CD1c-positive myeloid dendritic cell (primary cell): ENCODE results near the gene PRKACA.

Experiments
- DNase-seq: peaks from one replicate; pipeline ENCODE4 v3.0.0-alpha.2; 2016; ENCODE audit errors: extremely low spot score

The PRKACA gene

DNA sequence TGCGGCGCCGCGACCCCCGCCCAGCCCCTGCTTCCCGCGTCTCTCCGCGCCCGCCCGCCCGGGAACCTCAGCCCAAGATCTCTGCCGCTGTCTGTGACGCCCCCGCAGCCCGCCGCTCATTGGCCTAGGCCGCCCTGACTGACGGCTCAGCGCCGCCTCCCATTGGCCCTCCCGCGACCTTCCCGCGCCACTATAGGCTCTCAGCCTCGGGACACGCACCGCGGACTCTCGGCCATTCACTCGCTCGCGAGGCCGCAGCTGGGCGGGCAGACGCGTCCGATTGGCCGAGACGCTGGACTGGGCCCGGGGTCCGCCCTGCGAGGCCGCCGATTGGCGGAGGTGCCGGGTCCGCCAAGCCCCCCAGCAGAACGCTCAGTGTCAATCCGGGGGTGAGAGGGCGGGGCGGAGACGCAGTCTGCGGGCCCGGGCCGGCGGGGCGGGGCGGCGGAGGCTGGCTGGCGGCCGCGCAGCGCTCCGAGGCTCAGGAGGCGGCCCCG lies at the start of gene PRKACA:
TSS of gene PRKACA (minus strand) at position 95 of the 497 bp plus-strand sequence. CDS start 215 bp downstream, outside the sequence.
- DNase-seq: peak; percentile 99

DNA sequence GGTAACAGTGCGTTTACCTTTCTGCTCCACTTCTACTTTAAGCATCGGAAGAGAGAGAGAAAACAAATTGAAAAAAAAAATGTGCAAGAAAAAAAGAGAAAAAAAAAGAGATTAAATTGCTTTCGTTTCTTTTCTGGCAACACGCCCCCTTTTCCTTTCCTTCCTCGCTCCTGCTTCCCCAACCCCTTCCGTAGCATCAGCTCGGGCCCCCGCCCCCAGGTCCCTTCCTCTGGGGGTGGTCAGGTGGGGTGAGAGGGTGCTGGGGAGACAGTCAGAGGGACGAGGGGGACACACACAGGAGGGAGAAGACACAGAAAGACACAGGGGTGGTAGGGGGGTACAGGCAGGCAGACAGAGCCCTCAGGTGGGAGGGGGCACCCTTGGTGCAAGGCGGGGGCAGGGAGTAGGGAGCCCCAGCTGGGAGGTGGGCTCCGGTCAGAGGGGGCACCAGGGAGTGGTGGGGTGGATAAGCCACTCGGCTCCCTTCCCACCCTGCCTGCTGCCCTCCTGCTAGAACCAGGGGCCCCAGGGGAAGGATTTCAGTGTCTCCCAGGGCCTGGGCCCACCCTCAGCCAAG lies 49.5 kb upstream of the PRKACA start:
- no peak for DNase-seq

DNA sequence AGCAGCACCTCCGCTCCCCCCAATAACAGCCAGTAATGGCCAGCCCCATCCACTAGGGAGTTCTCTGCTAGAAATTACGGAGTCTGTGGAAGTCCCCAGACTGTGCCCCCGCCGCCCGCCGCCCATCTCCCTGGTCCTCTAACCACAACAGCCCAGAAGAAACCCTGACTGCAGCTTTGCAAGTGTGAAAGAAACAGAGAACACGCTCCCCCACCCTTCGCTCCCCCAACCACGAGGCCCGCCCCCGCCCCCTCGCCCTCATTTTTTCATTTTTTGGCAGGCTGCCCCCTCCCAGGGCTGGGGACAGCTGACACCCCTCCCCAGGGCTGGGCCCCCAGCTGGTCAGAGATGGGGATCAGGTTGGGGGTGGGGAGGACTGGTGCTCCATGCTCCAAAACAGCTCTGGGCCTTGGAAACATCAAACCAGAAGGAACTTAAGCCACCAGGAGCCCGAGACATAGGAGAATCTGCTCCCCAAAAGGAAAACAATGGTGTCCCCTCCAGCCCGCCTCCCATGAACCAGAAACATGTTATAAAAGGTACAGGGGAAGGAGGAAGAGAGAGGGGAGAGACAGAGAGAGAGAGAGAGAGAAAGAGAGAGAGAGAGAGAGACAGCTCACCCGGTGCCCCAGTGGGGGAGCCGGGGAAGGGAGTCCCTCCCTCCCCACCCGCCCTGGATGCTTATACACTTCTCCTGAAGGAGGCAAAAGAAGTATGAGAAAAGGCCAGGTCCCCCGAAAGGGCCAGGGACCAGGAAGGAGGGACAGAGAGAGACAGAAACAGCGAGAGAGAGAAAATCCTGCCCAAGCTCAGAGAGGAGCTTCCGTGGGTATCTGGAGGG lies 48.6 kb upstream of the PRKACA start:
- DNase-seq: no peak

DNA sequence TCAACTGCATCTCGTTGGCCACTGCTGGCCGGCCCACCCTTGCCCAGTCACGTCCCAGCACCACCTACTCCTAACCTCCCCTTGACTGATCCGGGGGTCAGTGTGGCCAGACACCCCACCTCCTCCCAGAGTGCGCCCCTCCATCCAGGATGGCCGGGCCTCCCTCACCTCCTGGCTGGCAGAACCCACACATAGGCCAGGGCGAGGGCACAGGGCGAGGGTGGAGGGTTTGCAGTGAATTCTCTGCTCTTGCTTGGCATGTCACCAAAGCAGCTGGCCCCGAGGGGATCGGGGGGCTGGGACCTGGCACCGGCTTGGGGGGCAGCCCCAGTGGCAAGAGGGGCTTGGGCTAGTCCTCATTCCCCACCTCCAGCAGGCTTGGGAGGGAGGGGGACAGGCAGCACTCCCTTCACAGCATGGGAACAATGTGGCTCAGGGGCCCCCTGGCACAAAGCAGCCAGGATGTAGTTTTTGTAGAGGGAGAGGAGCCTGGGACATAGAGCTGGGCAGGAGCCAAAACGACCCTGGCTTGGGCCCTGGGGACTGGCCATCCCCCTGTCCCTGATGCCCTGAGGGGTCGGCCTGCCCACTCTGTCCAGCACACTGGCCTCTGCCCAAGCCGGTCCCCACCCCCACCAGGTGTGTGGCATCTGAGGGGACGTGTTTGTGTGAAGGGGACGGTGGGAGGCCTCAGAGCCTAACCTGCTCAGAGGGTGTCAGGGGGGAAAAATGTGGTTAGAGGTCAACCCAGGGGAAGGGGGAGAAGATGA lies 47.3 kb upstream of the PRKACA start:
- DNase-seq: no peak

DNA sequence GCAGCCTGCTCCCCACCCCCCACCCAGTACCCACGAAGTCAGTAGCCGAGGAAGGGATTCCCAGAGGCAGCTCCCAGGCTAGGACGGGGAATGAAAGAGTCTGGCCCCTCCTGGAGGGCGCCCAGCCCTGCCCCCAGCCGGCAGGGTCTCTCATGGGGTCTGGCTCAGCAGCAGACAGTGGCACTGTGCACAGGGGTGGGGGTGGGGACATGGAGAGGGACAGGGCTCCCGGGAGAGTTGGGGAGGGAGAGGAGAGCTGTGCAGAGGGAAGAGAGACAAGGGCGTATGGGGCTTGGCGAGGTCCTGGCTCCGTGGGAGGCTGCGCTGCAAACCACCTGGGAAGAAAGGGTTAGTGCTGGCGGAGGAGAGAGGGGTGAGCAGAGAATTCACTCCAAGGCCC lies 46.5 kb upstream of the PRKACA start:
- DNase-seq: no peak

DNA sequence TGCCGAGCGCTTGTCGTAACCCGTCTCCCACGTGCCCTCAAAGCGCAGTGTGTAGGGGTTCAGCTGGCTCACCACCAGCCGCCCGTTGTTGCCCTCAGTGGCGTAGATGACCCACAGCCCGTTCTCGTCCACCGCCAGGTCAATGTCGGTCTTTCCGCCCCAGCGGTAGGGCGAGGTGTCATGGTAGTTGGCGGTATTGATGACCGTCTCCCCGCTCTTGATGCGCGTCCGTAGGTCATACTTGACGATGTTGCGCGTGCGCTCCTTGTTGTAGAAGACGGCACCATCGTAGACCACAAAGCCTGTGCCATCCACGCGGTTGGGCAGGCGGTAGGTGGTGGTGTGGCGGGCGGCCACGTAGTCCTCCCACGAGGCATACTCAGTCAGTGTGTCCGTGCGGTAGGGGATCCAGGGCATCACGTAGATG lies 45.3 kb upstream of the PRKACA start:
- DNase-seq: no peak

DNA sequence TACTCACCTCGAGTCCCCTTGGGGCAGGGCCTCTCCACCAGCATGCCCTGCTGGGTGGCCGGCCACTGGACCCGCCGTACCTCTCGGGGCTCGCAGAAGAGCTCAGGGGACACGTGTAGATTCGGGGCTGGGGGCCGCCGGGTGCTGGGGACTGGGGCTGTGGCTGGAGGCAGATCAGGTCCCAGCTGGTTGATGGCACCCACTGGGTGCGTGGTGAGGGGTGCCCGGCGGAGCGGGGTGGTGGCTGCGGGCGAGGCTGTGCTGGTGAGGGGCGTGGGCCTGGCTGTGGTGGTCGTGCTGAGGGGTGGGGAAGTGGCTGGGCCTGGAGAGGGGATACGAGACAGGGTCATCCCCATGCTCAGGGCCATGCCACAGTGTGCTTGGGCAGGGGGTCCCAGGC lies 43.7 kb upstream of the PRKACA start:
- DNase-seq: no peak

DNA sequence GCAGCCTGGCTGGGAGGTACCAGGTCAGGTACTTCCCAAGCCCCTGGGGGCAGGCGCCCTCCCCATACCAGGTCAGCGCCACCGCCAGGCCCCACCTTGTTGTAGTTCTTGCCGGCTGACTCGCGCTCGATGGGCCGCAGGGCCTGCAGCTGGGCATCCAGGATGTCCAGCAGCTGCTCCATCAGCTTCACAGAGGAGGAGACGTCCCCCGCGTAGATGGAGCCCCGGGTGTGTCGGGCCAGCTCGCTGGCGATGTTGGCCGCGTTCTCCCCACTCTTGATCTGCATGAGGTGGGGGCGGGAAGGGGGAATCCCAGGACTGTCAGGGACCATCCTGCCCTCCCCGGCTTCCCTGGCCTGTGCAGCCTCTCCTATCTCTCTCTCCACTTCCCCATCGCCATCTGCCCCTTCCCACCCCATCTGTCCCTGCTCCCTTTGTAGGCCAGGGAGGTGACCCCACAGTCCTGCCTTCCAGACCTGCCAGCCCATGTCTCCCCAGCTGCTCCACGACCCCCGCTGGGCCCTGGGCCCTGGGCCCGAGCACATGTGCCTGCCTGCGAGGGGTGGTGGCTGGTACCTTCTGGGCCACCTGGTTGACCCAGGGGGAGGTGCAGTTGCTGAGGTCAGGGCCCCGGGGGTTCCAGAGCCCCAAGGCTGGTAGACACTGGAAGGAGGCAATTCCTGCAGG lies 42.6 kb upstream of the PRKACA start:
- DNase-seq: no peak

DNA sequence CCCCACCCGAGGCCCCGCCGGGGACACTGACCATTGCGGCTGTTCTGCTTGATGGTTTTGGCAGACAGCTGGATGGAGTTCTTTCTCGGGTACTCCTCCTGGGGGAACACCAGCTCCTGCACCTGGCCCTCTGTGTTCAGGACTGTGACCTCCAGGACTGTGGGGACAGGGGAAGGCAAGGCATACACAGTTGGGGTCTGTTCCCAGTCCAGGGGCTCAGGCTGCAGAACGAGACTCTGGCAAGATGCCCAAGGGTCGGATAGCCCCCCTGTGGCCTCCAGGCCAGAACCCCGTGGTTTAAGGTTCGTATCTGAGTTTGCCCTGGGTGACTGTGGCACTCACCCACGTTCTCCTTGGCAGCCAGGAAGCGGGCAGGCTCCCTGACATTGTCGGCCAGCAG lies 41.5 kb upstream of the PRKACA start:
- no peak for DNase-seq

DNA sequence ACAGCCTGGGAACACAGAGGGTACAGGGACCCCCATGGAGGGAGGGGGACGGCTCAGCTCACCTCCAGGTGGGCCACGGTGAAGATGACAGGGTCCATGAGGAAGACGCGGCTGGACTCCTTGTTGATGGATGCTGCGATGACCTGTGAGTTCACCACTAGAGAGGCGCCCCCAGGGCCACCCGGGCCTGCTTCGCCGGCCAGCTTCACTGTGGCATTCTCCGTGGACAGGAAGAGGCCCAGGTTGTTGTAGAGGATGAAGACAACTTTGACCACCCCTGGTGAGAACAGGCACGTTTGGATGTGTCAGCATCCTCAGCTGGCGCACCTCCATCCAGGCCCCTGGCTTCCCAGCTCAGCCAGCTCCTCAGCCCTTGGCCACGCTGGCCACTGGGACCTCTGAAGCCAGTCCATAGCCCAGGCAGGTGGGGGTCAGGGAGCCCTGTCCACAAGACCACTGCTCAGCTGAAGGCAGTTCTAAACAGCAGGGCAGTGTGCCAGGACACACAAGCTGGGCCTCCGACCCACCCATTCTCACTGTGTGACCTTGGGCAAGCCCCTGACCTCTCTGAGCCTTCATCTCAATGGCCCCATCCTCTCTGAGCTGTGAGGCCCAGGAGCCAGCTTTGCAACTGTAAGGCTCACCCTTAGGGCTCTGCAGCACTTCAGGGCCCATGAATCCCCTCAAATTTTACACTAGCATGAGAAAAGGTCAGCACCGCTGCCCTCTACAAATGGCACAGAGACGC lies 40.9 kb upstream of the PRKACA start:
- no peak for DNase-seq

DNA sequence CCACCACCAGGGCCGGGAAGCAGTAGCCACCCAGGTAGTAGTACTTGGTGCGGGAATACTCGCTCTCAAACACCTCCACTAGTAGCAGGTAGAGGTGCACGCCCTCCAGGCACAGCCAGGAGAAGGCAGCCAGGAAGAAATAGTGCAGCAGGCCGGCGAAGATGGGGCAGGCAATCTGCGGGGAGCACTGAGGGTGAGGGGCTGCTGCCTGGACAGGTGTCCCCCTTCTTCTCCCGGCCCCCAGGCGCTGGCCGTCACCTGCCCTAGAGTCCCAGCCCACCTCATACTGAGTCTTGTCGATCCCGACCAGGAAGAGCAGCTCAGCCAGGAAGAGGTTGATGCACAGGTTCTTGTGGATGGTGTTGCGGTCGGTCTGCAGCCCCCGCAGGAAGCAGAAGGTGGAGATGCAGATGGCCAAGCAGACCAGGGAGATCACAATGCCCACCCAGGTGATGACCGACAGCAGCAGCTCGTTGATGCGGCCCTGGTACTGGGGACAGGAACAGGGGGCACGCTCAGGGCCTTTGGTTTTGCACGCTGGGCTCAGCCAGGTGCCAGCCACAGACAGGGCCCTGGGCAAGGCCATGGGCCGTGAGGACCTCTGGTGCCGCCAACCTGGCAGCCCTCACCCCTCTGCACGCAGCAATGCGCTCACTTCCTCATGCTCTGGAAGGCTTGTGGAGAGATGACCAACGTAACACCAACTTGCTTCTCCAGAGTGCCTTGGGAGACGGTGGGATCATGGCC lies 39.6 kb upstream of the PRKACA start:
- no peak for DNase-seq

DNA sequence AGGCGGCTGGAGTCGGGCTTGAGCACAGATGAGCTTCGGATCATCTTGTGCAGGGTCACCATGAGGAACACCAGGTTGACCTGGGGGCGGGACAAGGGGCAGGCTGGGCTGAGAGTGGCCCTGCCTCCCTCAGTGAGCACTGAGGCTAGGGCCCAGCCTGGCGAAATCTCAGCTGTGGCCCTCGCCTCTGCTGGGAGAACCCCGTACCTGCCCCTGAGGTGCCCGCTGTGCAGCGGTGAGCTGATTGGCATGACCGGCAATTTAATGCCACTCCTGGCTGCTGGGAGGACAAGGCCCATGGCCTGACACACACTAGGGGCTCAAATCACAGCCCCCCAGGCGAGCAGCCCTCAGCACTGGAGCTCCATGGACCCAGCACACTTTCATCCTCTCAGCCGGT lies 38.6 kb upstream of the PRKACA start:
- DNase-seq: no peak

DNA sequence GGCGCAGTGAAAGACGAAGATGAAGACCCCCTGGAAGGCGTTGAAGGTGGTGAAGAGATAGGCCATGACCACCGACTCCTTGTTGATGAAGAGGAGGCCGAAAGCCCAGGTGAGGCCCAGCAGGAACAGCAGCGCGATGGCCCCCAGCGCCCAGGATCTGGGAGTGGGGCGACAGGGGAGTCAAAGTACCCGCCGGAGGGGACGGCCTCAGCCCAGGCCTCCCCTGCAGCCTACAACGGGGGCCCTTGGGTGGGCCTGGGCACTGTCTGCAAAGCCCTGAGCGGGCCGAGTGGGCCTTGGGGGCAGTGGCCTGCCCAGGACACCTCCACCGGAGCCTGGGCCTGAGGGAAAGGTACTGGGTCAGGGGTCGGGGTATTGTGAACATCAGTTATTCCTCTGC lies 37.8 kb upstream of the PRKACA start:
- no peak for DNase-seq

DNA sequence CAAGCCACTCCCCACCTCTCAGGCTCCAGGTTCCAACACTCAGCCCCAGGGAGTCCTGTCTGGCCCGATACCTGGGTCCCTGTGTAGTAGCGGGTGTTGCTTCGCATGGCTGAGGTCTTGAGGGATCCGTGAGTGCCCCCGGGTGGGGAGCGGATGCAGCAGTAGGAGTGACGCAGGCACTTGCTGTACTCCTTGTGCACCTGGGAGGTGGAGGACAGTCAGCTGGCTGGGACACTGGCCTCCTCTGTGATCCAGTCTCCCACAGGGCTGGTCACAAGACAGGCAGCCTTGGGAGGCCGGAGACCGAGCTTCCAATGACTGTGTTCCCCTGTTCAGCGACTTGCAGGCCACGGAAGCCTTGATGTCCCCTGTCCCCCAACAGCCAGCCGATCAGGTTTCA lies 35.2 kb upstream of the PRKACA start:
- no peak for DNase-seq

DNA sequence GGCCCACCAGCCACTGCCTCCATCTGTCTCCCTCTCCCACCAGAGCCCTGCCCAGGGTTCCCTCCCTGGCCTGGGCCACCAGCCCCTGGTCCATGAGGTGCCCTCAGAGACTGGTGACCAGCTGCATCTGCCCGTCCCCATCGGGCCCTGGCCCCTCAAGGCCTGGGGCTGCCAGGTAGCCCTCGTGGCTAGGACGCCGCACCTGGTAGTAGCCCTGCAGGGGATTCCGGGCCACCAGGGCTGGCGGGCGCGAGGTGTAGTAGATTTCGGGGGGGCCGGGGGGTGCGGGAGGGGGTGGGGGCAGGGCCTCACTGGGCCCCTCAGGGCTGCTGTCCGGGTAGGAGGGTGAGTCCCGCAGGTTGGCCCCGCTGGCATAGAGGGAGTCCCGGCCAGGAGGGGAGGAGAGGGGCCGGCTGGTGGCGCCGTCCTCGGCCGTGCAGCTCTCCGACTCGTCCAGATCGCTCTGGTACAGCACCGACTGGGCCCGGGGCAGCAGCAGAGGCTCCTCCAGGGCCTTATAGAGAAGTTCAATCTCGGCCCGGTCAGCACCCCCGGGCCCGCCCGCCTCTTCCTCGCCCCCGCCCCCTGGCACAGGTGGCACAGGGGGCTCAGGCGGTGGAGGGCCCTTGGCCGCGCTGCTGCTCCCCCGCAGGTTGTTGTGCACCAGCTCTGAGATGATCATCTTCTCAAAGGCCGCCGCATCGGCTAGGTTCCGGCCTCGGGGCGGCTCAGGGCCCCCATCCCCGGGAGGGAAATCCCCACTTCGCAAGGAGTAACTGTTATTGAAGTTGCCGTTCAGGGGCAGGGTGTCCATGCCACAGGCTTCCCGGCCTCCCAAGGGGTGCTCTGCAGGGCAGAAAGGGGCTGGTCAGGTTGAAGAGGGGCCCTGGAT lies 33.5 kb upstream of the PRKACA start:
- no peak for DNase-seq

DNA sequence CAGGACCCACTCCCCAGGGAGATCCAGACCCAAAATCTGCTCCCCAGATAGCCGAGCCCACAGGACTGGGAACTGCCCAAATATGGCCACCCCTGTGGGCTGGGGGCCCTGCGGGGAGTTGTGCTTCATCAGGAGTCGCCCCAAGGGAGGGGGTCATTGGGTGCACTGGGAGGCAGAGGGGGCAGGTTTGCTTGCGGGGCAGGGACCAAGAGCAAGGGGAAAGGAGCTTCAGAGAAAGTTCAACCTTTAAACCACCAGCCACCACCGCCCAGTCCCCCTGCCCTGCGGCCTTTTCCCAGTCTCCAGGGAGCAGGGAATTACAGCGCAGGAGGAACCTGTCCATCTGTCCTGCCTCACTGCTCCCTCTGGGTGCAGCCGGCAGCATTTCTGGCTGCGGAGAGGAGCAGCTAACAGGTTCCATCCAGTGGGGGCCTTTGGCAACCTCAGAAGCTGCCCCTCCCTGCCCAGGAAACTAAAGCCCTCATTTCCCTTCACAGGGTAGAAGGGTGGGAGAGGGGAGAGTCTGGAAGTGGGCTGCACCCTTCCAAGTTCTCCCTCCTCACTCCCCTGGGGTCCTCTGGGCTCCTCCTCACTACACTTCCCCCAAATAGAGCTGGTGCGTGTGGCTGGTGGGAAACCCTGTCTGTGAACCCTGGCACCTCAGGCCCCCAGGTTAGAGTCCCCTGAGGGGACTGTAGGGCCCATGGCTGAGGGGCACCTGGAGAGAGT lies 32.6 kb upstream of the PRKACA start:
- no peak for DNase-seq

DNA sequence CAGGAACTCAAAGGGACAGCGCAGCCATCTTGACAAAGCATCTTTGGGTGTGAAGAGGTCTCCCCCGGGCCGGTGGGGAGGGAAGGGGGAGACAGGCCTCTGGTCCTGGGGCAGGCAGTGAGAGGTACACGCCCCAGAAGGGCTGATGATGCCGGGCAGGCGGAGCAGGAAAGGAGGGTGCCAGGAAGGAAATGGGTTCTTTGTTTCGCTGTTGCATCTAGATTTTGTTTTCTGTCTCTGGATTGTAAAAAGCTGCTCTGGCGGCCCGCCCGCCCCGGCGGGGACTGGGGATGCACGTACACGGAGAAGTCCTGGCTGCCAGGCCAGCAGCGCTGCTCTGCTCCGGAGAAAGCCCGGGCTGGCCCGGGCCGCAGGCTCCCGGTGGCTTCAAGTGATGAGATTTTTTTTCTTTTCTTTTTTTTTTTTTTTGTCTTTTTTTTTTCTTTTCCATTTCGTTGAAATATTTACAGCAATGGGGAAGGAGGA lies 32.0 kb upstream of the PRKACA start:
- DNase-seq: peak; percentile 19

DNA sequence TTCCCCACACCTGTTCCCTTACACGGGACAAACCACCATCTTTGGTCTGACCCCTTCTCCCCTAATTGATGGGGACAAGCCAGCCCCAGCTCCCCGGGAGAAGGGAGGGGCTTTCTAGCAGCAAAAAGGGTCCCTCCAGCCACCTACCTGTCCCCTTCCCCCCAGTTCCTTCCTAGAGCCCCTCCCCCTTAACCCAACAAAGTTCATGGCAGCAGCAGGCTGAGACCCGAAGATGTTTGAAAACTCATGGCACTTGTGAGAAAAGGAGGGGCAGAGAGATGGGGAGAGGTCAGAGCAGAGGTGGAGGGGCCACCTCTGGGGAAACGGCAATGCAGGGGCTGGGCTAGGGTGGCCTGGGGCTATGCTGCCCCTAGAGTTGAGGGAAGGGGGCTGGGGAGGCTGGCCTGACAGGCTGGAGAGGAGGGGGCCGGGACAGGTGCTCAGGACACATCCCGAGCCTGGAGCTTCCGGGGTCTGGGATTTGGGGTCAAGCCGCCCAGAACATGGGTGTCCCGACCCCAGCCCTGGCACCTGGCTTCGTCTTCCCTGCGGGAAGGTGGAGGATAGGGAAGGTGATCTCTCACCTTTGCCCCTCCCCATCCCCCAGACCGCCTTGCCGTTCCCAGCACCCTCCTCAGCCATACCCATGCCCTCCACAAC lies 31.3 kb upstream of the PRKACA start:
- DNase-seq: no peak
